Dermis microvascular lymphatic vessel endothelial cell (primary cell): Measurements from ENCODE around the gene ZSCAN5A. TPM values are rescaled to one million over a fixed set of nuclear protein-coding genes. Genes with fewer than 3 reads are reported as not detected.
"Not testable (repeated sequence)": the region's sequence is repeated elsewhere in the genome, so short reads cannot be mapped to it uniquely, and the experiment has no call there.

ENCODE experiments used
- DNase-seq, 2 donors: peaks; one replicate each; pipeline versions ENCODE4 v3.0.0 to v3.0.0-alpha.2; 2010; ENCODE audit warnings: low read depth in 2 of 2
- total RNA-seq: library from RNA; depleted of rRNA; stranded (reverse); fragments of >200 nt; gene quantifications from 2 replicates; pipeline ENCODE4 v1.2.1, GENCODE V29; 2014

Gene ZSCAN5A
- 6.9 and 8.2 TPM in 2 replicates for total RNA-seq

- DNase-seq = peak; percentile 91 to 96
Observed at GRCh38 chr19:56314381-56315076, at the start of gene ZSCAN5A. ZSCAN5A (minus strand) TSS chr19:56314839; CDS start chr19:56225046, 89,793 bp downstream.

DNA sequence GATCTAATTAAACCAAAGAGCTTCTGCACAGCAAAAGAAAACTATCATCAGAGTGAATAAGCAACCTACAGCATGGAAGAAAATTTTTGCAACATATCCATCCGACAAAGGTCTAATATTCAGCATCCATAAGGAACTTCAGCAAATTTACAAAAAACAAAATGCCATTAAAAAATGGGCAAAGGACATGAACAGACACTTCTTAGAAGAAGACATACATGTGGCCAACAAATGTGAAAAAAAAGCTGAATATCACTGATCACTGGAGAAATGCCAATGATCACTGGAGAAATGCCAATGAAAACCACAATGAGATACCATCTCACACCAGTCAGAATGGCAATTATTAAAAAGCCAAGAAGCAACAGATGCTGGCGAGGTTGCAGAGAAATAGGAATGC, 46.2 kb upstream of the ZSCAN5A start:
- no peak for DNase-seq

GRCh38 chr19:56356944-56357343, 42.3 kb upstream of the ZSCAN5A start:
- no peak for DNase-seq

GRCh38 chr19:56355517-56355916, 40.9 kb upstream of the ZSCAN5A start:
- DNase-seq = no peak

DNA sequence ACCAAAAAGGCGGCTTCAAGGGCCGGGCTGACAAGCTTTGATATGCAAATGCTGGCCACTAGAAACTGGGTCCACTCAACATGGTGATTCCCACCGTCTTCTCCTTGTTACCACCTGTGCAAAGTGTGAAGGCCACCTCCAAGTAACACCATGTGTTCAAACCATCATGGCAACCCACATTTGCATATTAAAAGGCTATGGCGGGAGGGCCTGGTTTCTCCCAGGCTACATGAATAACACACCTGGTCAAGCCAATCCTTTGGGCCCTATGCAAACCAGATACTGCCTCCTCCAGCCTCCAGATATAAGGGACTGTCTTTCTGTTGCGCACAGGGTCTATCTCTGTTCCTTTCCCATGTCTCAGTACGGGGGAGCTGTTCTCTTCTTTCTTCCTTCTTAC, 36.6 kb upstream of the ZSCAN5A start:
- DNase-seq = no peak

- DNase-seq = peak; percentile 38 to 55
Observed at GRCh38 chr19:56350416-56351045, 35.9 kb upstream of the ZSCAN5A start.

GRCh38 chr19:56348289-56348877, 33.7 kb upstream of the ZSCAN5A start:
- DNase-seq = peak in 1 of 2 donors; percentile 26

- no peak for DNase-seq
Observed at GRCh38 chr19:56347163-56347778, 32.6 kb upstream of the ZSCAN5A start.

DNA sequence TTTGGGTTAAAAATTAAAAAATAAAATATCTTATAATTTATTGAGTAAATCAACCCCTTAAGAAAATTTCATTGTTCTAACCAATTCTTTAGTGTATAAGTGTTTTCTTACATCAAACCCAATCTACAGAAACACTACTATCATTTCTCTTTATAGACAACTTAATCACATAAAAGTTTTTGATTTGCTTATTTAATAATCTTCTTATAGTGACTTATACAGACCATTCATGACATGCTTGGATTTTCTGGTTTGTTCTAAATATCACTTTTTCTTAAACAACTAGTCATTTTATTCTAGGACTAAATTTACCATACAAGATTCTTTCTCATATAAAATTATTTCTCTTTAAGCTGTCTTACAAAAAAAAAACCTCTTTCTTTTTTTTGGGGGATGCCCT, 27.3 kb upstream of the ZSCAN5A start:
- DNase-seq = no peak

- not testable (repeated sequence) for DNase-seq
Observed at GRCh38 chr19:56339031-56339430, 24.4 kb upstream of the ZSCAN5A start.

DNA sequence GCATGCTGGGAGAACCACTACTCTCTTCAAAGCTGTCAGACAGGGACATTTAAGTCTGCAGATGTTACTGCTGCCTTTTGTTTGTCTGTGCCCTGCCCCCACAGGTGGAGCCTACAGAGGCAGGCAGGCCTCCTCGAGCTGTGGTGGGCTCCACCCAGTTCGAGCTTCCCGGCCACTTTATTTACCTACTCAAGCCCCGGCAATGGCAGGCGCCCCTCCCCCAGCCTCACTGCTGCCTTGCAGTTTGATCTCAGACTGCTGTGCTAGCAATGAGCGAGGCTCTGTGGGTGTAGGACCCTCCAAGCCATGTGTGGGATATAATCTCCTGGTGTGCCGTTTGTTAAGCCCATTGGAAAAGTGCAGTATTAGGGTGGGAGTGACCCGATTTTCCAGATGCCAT, 22.4 kb upstream of the ZSCAN5A start:
- not testable (repeated sequence) for DNase-seq

DNA sequence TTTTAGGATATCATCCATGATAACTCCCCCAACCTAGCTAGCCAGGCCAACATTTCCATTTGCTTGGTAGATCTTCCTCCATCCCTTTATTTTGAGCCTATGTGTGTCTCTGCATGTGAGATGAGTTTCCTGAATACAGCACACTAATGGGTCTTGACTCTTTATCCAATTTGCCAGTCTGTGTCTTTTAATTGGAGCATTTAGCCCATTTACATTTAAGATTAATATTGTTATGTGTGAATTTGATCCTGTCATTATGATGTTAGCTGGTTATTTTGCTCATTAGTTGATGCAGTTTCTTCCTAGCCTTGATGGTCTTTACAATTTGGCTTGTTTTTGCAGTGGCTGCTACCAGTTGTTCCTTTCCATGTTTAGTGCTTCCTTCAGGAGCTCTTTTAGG, 20.7 kb upstream of the ZSCAN5A start:
- not testable (repeated sequence) for DNase-seq

DNA sequence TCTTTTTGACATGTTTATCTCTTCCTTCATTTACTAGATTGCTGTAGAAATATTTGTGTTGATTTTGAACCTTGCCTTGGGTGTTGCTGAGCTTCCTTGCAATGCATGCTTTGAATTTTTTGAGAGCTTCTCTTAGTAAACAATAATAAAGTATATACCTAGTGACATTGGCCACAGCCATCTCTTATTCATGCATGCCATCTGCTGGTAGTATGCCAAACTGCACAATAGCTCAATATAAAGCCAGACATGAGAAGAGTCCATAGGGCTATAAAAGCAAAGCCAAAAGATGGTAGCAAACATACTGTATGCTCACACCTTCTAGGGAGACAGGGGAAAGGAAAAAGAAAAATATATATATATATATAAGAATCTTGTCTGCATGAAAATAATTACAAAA, 18.9 kb upstream of the ZSCAN5A start:
- peak; percentile 63 to 69 for DNase-seq

- DNase-seq = no peak
Observed at GRCh38 chr19:56332695-56333094, 18.1 kb upstream of the ZSCAN5A start.

DNA sequence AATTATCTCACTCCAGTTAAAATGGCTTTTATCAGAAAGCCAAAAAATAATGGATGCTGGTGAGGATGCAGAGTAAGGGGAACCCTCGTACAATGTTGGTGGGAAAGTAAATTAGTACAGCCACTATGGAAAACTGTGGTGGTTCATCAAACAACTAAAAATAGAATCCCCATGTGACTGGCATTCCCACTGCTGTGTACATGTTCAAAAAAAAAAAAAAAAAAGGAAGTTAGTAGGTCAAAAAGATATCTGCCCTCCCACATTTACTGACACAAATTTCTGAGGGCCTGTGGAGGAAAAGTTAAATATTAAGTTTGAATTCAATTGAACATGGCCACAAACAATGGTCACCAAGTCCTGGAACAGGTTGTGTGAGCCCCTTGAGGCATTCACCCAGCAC, 9.8 kb upstream of the ZSCAN5A start:
- no peak for DNase-seq

DNA sequence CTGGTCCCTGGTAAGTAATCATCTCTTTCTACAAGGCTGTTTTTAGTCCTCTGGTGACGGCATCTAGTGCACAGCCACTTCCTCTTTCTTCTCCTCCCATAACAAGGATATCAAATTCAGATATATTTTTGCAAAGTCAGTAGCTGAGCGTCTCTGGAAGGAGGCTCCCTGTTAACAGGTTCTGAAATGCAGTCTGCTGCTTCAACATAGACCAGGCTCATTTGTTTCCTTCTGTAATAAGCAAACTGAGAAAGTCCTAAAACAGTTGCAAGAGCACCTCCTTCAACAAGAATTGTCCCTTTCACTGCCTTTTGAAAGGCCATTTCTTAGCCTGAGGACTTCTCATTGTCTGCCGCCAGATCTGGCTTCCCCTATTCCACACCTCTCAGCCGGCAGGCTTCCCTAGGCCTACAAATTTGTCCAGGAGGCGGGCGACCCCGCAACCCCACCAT, 7.4 kb upstream of the ZSCAN5A start:
- no peak for DNase-seq

GRCh38 chr19:56321254-56321988, 6.8 kb upstream of the ZSCAN5A start:
- no peak for DNase-seq

DNA sequence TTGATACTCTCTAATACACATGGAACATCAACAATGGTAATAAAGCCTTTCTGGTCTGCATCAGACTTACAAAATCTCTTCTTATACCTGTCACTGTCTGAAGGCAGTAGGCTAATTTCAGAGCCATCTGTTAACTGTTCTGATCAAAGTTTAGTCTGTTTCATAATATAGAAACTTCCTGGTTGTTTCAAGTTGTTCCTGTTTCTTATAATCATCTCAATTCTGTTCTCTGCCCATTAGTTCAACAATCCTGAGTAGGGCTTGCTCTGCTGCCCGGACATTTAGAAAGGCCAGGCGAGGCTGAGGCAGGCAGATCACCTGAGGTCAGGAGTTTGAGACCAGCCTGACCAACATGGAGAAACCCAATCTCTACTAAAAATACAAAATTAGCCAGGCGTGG, 5.4 kb upstream of the ZSCAN5A start:
- DNase-seq = no peak

GRCh38 chr19:56317749-56318148, 3.1 kb upstream of the ZSCAN5A start:
- DNase-seq = no peak

DNA sequence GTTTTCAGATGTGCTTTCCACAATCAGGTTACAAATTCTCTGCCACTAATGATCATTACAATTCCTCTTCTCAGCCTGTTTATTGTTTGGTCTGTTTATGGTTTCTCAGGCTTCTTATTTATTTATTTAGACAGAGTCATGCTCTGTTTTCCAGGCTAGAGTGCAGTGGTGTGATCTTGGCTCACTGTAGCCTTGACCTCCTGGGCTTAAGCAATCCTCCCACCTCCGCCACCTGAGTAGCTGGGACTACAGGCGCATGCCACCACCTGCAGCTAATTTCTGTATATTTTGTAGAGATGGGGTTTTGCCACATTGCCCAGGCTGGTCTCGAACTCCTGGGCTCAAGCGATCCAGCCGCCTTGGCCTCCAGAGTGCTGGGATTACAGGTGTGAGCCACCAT, 2.1 kb upstream of the ZSCAN5A start:
- DNase-seq = no peak

GRCh38 chr19:56315077-56315828, 614 bp upstream of the ZSCAN5A start:
- DNase-seq = peak; percentile 96 to 98
